Measurements from ENCODE around the gene ZNF2. TPM values are rescaled to one million over a fixed set of nuclear protein-coding genes. Genes with fewer than 3 reads are reported as not detected.

The ZNF2 gene
- total and polyA plus RNA-seq, 9 donors: 3.1 to 7.9 (median 4.6) TPM

- TF ChIP-seq POLR2A (IDR thresholded peaks at IDR 0.05) (no peak), EP300 (IDR thresholded peaks at IDR 0.05) (no peak)
- TF ChIP-seq, protein P1, sequence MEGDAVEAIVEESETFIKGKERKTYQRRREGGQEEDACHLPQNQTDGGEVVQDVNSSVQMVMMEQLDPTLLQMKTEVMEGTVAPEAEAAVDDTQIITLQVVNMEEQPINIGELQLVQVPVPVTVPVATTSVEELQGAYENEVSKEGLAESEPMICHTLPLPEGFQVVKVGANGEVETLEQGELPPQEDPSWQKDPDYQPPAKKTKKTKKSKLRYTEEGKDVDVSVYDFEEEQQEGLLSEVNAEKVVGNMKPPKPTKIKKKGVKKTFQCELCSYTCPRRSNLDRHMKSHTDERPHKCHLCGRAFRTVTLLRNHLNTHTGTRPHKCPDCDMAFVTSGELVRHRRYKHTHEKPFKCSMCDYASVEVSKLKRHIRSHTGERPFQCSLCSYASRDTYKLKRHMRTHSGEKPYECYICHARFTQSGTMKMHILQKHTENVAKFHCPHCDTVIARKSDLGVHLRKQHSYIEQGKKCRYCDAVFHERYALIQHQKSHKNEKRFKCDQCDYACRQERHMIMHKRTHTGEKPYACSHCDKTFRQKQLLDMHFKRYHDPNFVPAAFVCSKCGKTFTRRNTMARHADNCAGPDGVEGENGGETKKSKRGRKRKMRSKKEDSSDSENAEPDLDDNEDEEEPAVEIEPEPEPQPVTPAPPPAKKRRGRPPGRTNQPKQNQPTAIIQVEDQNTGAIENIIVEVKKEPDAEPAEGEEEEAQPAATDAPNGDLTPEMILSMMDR (IDR thresholded peaks at IDR 0.05): no peak
- H3K4me3 ChIP-seq: peak overlapping the region; percentile 73
- H3K27me3 ChIP-seq: no peaks in the 10 kb centered on the region
- peaks cover 6% of the 10 kb centered on the region for H3K4me1 ChIP-seq (ENCODE audit: insufficient read depth)
- no peaks in the 10 kb centered on the region for H3K36me3 ChIP-seq
- DNase-seq: peak; percentile 49 to 70 (median 66)
- H3K9me3 ChIP-seq: no peaks in the 10 kb centered on the region
- peak overlapping the region; percentile 49 to 60 for H3K27ac ChIP-seq
- intact Hi-C loops (cut with DNase I): no loop called here
- 1 to 3% (median 2%) methylated on average over 26 to 58 of the region's 58 CpGs for WGBS, 3 donors
Measured at GRCh38 chr2:95158891-95159619, 6.6 kb upstream of the ZNF2 start.

- intact Hi-C loops (cut with DNase I): no loop called here
Measured at GRCh38 chr2:95159690-95160449, 5.7 kb upstream of the ZNF2 start, which contains the start of gene ZNF514. Gene ZNF514, minus strand, starts transcription at chr2:95159848. Its CDS starts 6,595 bp downstream, at chr2:95153253.

DNA sequence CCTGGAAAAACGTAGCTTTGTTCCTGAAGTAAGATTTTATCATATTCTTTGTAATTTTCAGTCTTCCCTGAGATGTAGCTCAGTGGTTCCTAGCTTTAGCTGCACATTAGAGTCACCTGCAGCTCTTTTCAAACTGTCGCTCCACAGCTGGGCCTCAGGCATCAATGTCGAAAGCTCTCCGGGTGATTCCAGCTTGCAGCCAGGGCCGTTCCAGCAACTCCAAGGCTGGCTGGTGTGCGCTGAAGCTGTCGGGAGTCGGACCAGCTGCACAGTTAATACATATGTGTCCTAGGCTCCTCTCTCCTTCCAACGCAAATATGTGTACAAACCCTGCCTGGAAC lies 609 bp upstream of the ZNF2 start:
- Histone ChIP-seq H3K36me3 (no peaks in the 10 kb centered on the region), H3K4me1 (ENCODE audit: insufficient read depth) (peaks cover 6% of the 10 kb centered on the region), H3K4me3 (peak overlapping the region; percentile 88), H3K27ac (peak overlapping the region; percentile 51 to 80), H3K27me3 (no peaks in the 10 kb centered on the region), H3K9me3 (no peaks in the 10 kb centered on the region)
- intact Hi-C loops (cut with DNase I): no loop called here
- DNase-seq: no peak
- no peak for TF ChIP-seq POLR2A (IDR thresholded peaks at IDR 0.05)
- no peak for TF ChIP-seq EP300 (IDR thresholded peaks at IDR 0.05)
- TF ChIP-seq, protein P1 (IDR thresholded peaks at IDR 0.05): no peak
- WGBS, 3 donors: 0 to 1% (median 0%) methylated on average over 9 of the region's 9 CpGs

More at GRCh38 chr2:95159690-95160449, 5.7 kb upstream of the ZNF2 start, which contains the start of gene ZNF514:
- no peaks in the 10 kb centered on the region for H3K27me3 ChIP-seq
- H3K4me1 ChIP-seq (ENCODE audit: insufficient read depth): peaks cover 6% of the 10 kb centered on the region
- no peak for TF ChIP-seq EP300 (IDR thresholded peaks at IDR 0.05)
- TF ChIP-seq POLR2A (IDR thresholded peaks at IDR 0.05): peak; percentile 13
- H3K4me3 ChIP-seq: peak within 1 kb of the TSS; percentile 73
- DNase-seq: peak; percentile 79 to 86 (median 82)
- peak within 1 kb of the TSS; percentile 49 to 70 for H3K27ac ChIP-seq
- H3K9me3 ChIP-seq: no peaks in the 10 kb centered on the region
- no peaks in the 10 kb centered on the region for H3K36me3 ChIP-seq
- 6 to 14% (median 9%) methylated on average over 35 to 60 of the region's 64 CpGs for WGBS, 3 donors

DNA sequence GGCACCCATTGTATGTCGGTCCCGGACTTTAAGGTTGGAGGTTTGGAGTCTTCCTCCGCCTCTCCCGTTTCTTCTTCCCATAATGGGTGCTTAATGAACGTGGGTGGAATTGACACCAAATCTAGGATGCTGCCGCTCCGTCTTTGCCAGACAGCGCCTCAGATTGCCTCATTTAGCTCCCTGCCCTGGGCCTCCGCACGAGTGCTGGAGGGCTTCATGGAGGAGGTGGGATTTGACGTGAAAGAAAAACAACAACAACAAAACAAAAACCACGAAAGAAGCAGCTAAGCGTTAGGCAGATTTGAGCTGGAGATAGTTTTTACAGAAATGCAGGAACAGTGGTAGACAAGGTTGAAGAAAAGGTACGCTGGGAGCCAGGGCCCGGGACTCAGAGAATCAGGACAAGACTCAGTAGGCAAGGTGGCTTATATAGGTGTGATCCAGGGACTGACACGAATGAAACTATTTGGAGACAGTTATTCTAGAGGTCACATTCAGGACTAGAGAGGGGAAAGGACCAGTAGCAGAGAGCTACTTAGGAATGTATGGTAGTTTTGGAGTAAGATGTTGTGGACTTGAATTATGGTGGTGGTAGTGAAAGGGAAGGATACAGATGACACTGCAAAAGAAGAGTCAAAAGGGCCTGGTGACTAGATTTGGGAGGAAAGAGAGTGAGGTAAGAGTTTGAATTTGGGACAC lies 605 bp downstream of the ZNF2 start:
- Histone ChIP-seq H3K9me3 (no peaks in the 10 kb centered on the region), H3K36me3 (no peaks in the 10 kb centered on the region), H3K27ac (peak overlapping the region in 1 of 2 donors; percentile 80), H3K4me1 (ENCODE audit: insufficient read depth) (peaks cover 6% of the 10 kb centered on the region), H3K27me3 (no peaks in the 10 kb centered on the region), H3K4me3 (peak overlapping the region; percentile 88)
- WGBS, 3 donors: 8 to 10% (median 9%) methylated on average over 16 of the region's 16 CpGs
- TF ChIP-seq, protein P1 (IDR thresholded peaks at IDR 0.05): no peak
- TF ChIP-seq POLR2A (IDR thresholded peaks at IDR 0.05) (no peak), EP300 (IDR thresholded peaks at IDR 0.05) (no peak)
- DNase-seq: no peak
- intact Hi-C loops (cut with DNase I): no loop called here
